GM12878 (cell line): ENCODE results near the gene OPN4.

Experiments used
- BCLAF1 ChIP-seq: fragments of 450-650 bp; IDR thresholded peaks from 2 replicates; pipeline ENCODE4 v1.6.1; 2017; ENCODE audit warnings: antibody characterized with exemption, mild to moderate bottlenecking, moderate library complexity
- ESRRA ChIP-seq: IDR thresholded peaks from 2 replicates; pipeline ENCODE4 v1.6.1; 2012; ENCODE audit warnings: mild to moderate bottlenecking, low read length, improper control_type of control experiment
- JUND ChIP-seq: IDR thresholded peaks from 2 replicates; pipeline ENCODE4 v1.6.1; 2012; ENCODE audit warnings: low read depth, mild to moderate bottlenecking, low read length, improper control_type of control experiment, moderate library complexity
- KDM1A ChIP-seq: fragments of 200-600 bp; sonication (generic); IDR thresholded peaks from 2 replicates; pipeline ENCODE4 v1.6.1; 2016; ENCODE audit warnings: borderline replicate concordance
- PBX3 ChIP-seq: IDR thresholded peaks from 2 replicates; pipeline ENCODE4 v1.6.1; 2011; ENCODE audit warnings: mild to moderate bottlenecking, low read depth, low read length, moderate library complexity; ENCODE audit not compliant: insufficient replicate concordance
- TAF1 ChIP-seq: IDR thresholded peaks from 2 replicates; pipeline ENCODE4 v1.6.1; 2011; ENCODE audit warnings: mild to moderate bottlenecking, low read depth, low read length, borderline replicate concordance
- TARDBP ChIP-seq: IDR thresholded peaks from 2 replicates; pipeline ENCODE4 v1.6.1; 2016; ENCODE audit warnings: borderline replicate concordance
- ZNF592 ChIP-seq: fragments of 450-650 bp; IDR thresholded peaks from 2 replicates; pipeline ENCODE4 v1.6.1; 2017; ENCODE audit warnings: mild to moderate bottlenecking, moderate library complexity
- ZNF687 ChIP-seq: fragments of 450-650 bp; IDR thresholded peaks from 2 replicates; pipeline ENCODE4 v1.6.1; 2017; ENCODE audit warnings: mild to moderate bottlenecking, moderate library complexity

- TF ChIP-seq TARDBP: no peak
- TF ChIP-seq ESRRA: no peak
- TF ChIP-seq TAF1: no peak
- no peak for TF ChIP-seq ZNF687
- no peak for TF ChIP-seq JUND
- no peak for TF ChIP-seq PBX3
- no peak for TF ChIP-seq BCLAF1
- no peak for TF ChIP-seq KDM1A
- TF ChIP-seq ZNF592: no peak
Measured at GRCh38 chr10:86650151-86650550, 4.2 kb upstream of the OPN4 start.
